Gastroesophageal sphincter (tissue), 3 donors: ENCODE measurements around the gene RERG.

ENCODE experiments used
- CTCF ChIP-seq, 4 experiments: fragments of 200-600 bp in 2 of 4; fragments of 450-650 bp in 2 of 4; sonication (generic) in 1 of 4; IDR thresholded peaks; one replicate each; pipeline ENCODE4 v1.5.1; 2017 to 2019; ENCODE audit warnings: antibody characterized with exemption in 4 of 4, mild to moderate bottlenecking in 2 of 4, moderate library complexity in 2 of 4
- EP300 ChIP-seq: sonication (generic); formaldehyde crosslinking; IDR thresholded peaks from one replicate; pipeline ENCODE4 v1.6.1; 2017; ENCODE audit warnings: antibody characterized with exemption, mild to moderate bottlenecking
- POLR2A ChIP-seq, 2 donors: fragments of 450-650 bp; IDR thresholded peaks; one replicate each; pipeline ENCODE4 v1.6.1; 2017; ENCODE audit warnings: antibody characterized with exemption in 2 of 2, mild to moderate bottlenecking in 2 of 2, moderate library complexity in 1 of 2

GRCh38 chr12:15209782-15210181 is 11.4 kb downstream of the RERG start:
- TF ChIP-seq CTCF (IDR thresholded peaks at IDR 0.05) (no peak), POLR2A (IDR thresholded peaks at IDR 0.05) (no peak), EP300 (no peak)
